OCI-LY3 (cell line): ENCODE measurements around the gene C1orf52.

Experiments used
- H2AFZ ChIP-seq: fragments of 200-600, 300-600 bp; shearing (Covaris generic); 2 replicates; pipeline ENCODE4 v1.6.0; 2014; ENCODE audit warnings: antibody characterized with exemption, low read depth, low read length
- H3K27ac ChIP-seq: fragments of 200-600, 300-600 bp; sonication (generic); 2 replicates; pipeline ENCODE4 v1.5.1; 2014; ENCODE audit warnings: mild to moderate bottlenecking, low read length, moderate library complexity, mixed read lengths
- H3K27me3 ChIP-seq: fragments of 200-600, 300-600 bp; sonication (generic); 2 replicates; pipeline ENCODE4 v1.6.1; 2014; ENCODE audit warnings: low read depth, low read length, mixed read lengths
- H3K36me3 ChIP-seq: fragments of 200-600, 300-600 bp; sonication (generic); replicated peaks from 2 replicates; pipeline ENCODE3; 2014; ENCODE audit warnings: low read depth, low read length, mixed read lengths
- H3K4me1 ChIP-seq: fragments of 300-600, 200-600 bp; sonication (generic); 2 replicates; pipeline ENCODE4 v1.6.1; 2014; ENCODE audit warnings: low read length, mixed read lengths
- H3K4me2 ChIP-seq: fragments of 200-600, 300-600 bp; sonication (generic); 2 replicates; pipeline ENCODE4 v1.6.1; 2014; ENCODE audit warnings: low read length, mixed read lengths
- H3K4me3 ChIP-seq: fragments of 300-600, 200-600 bp; sonication (generic); 2 replicates; pipeline ENCODE4 v1.5.1; 2014; ENCODE audit warnings: antibody characterized with exemption, mild to moderate bottlenecking, low read length, moderate library complexity
- H3K79me2 ChIP-seq: fragments of 300-600, 200-600 bp; shearing (Covaris generic); 2 replicates; pipeline ENCODE4 v1.6.1; 2014; ENCODE audit warnings: mild to moderate bottlenecking, low read length, mixed read lengths
- H3K9ac ChIP-seq: fragments of 300-600, 200-600 bp; shearing (Covaris generic); 2 replicates; pipeline ENCODE4 v1.6.0; 2014; ENCODE audit warnings: mild to moderate bottlenecking, low read length, moderate library complexity
- H3K9me3 ChIP-seq: fragments of 200-600, 300-600 bp; shearing (Covaris generic); 2 replicates; pipeline ENCODE4 v1.6.1; 2014; ENCODE audit warnings: low read length, mixed read lengths; ENCODE audit not compliant: insufficient read depth
- H4K20me1 ChIP-seq: fragments of 200-600, 300-600 bp; sonication (generic); 2 replicates; pipeline ENCODE4 v1.6.1; 2016; ENCODE audit warnings: low read length, mixed read lengths; ENCODE audit not compliant: insufficient read depth
- EZH2phosphoT487 ChIP-seq: fragments of 200-600 bp; shearing (Covaris generic); IDR thresholded peaks from 2 replicates; pipeline ENCODE4 v1.6.1; 2018; ENCODE audit warnings: antibody characterized with exemption, mixed run types, low read depth
- TF ChIP-seq, protein P1 (sequence below): fragments of 200-600, 300-600 bp; sonication (generic); IDR thresholded peaks from 2 replicates; pipeline ENCODE4 v1.5.1; 2014; ENCODE audit warnings: antibody characterized with exemption, low read length, low read depth

The C1orf52 gene

DNA sequence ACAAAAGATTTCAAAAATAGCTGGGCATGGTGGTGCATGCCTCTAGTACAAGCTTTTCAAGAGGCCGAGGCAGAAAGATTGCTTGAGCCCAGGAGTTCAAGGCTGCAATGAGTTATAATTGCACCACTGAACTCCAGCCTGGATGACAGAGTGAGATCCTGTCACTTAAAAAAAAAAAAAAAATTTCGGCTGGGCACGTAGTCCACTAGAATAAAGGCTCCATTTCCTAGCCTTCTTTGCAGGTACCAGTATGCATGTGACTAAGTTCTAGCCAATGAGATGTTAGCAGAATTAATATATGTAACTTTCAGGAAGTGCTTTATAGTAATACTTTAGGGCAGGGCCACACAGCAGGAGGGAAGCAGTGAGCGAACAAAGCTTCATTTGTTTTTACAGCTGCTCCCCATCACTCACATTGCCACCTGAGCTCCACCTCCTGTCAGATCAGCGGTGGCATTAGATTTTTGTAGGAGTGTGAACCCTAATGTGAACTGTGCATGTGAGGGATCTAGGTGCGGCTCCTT is 29.8 kb downstream of the C1orf52 start:
- Histone ChIP-seq H3K9me3 (no peaks in the 10 kb centered on the region), H3K27ac (no peak overlapping the region), H3K36me3 (no peaks in the 10 kb centered on the region), H4K20me1 (no peaks in the 10 kb centered on the region), H3K4me1 (no peaks in the 10 kb centered on the region), H3K4me3 (no peak overlapping the region), H3K9ac (no peak overlapping the region), H2AFZ (no peak overlapping the region), H3K4me2 (no peak overlapping the region), H3K27me3 (no peaks in the 10 kb centered on the region), H3K79me2 (no peaks in the 10 kb centered on the region)
- TF ChIP-seq, protein P1, sequence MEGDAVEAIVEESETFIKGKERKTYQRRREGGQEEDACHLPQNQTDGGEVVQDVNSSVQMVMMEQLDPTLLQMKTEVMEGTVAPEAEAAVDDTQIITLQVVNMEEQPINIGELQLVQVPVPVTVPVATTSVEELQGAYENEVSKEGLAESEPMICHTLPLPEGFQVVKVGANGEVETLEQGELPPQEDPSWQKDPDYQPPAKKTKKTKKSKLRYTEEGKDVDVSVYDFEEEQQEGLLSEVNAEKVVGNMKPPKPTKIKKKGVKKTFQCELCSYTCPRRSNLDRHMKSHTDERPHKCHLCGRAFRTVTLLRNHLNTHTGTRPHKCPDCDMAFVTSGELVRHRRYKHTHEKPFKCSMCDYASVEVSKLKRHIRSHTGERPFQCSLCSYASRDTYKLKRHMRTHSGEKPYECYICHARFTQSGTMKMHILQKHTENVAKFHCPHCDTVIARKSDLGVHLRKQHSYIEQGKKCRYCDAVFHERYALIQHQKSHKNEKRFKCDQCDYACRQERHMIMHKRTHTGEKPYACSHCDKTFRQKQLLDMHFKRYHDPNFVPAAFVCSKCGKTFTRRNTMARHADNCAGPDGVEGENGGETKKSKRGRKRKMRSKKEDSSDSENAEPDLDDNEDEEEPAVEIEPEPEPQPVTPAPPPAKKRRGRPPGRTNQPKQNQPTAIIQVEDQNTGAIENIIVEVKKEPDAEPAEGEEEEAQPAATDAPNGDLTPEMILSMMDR = no peak
- TF ChIP-seq EZH2phosphoT487 = no peak

DNA sequence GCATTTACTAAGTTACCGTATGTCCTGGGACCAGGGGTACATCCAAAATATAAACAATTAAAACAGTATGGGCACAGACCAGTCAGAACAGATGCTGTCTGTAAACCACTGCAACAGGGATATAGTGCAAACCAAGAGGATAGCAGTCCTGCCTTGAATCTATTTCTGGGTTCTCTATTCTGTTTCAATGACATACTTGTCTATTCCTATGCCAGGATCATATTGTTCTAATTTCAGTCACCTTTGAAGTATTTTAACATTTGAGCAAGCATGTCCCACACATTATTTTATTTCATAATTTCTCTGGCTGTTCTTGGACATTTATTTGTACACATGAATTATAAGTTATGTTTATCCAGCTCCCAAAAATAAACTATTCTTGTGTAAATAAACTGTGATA is 30.5 kb downstream of the C1orf52 start:
- H2AFZ ChIP-seq = no peak overlapping the region
- no peaks in the 10 kb centered on the region for H3K9me3 ChIP-seq
- no peak overlapping the region for H3K4me3 ChIP-seq
- H3K27ac ChIP-seq = no peak overlapping the region
- H3K36me3 ChIP-seq = no peaks in the 10 kb centered on the region
- TF ChIP-seq EZH2phosphoT487 = no peak
- TF ChIP-seq, protein P1 = no peak
- H3K9ac ChIP-seq = no peak overlapping the region
- no peaks in the 10 kb centered on the region for H3K4me1 ChIP-seq
- no peak overlapping the region for H3K4me2 ChIP-seq
- no peaks in the 10 kb centered on the region for H3K79me2 ChIP-seq
- H3K27me3 ChIP-seq = no peaks in the 10 kb centered on the region
- H4K20me1 ChIP-seq = no peaks in the 10 kb centered on the region

DNA sequence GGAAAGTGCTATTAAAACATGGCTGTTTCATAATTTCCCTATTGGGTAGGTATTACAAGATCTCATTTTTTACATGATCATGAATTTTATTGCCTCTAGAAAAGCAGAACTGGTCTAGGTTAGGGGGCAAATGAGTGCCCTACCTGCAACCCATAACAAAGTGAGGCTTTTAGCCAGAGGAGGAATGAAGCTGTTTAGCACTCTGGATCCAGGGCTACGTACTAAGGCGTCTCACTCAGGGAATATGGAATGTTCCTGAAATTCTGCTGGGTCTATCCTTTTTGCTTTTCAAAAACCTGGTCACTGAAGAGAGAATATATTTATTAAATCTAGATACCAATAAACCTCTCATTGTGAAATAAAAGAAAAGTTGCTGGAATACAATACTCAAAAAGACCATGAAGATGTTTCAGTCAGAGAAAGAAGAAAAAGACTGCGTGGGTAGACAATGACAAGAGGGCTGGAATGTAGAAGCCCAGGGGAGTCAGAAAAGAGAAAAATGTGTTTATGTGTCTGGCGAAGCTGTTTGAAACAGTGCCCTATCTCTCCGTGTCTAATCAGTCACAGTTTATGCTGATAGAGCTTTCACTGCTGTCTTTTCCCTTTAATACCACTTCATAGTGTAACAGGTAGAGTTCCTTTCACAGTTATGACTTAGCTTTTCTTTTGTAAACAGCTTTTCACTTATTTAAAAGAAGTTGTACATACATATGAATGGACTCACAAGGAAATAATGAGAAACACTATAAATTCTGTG is 33.7 kb downstream of the C1orf52 start:
- Histone ChIP-seq H3K27ac (no peak overlapping the region), H2AFZ (no peak overlapping the region)
- TF ChIP-seq, protein P1 = no peak
- TF ChIP-seq EZH2phosphoT487 = no peak

DNA sequence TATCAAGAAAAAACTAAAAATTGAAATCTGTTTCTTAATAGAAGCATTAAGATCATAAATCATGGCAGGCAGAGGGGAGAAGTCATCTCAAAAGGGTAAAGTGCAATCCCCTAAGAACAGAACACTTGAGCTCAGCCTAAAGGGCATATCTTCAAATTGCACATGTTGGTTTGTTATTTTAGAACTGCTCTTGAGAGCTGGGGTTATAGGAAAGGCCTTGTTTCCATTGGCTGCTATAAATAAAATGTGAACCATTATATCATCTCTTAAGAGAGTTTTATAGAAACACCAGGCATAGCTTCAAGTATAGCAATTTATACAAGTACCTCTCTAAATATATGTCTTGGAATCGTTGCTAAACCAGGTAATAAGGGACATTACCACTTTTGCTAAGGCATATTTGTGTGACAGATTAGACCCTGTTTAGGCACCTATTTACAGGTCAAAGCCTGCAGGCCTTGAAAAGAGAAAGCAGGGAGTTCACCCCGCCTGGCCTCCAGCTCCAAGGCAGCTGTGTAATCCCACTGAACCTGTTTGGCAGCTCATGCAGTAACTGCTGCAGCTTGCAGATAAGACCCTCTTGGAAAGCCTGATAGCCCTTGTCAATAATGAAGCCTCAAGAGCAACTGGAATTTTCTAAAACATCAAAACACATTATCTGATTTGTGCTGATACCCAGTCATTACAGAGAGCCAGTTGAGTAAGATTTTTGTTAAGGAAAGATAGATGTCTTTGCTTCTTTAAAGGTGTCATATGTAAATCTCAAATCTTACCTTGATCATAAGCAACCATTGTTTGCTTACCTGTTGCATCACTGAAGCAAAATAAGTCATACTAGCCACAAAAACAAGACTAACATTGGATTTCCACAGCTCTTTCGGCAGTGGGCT is 34.5 kb downstream of the C1orf52 start:
- H2AFZ ChIP-seq = no peak overlapping the region
- H3K27me3 ChIP-seq = no peaks in the 10 kb centered on the region
- no peak overlapping the region for H3K4me2 ChIP-seq
- no peak for TF ChIP-seq EZH2phosphoT487
- TF ChIP-seq, protein P1 = no peak
- H3K79me2 ChIP-seq = no peaks in the 10 kb centered on the region
- H3K4me3 ChIP-seq = no peak overlapping the region
- no peak overlapping the region for H3K9ac ChIP-seq
- H3K36me3 ChIP-seq = no peaks in the 10 kb centered on the region
- no peaks in the 10 kb centered on the region for H3K9me3 ChIP-seq
- no peak overlapping the region for H3K27ac ChIP-seq
- no peaks in the 10 kb centered on the region for H3K4me1 ChIP-seq
- no peaks in the 10 kb centered on the region for H4K20me1 ChIP-seq

More for the DNA sequence above, 33.7 kb downstream of the C1orf52 start:
- Histone ChIP-seq H3K27me3 (no peaks in the 10 kb centered on the region), H3K4me3 (no peak overlapping the region), H3K79me2 (no peaks in the 10 kb centered on the region), H3K4me2 (no peak overlapping the region), H3K36me3 (no peaks in the 10 kb centered on the region), H3K9ac (no peak overlapping the region), H3K9me3 (no peaks in the 10 kb centered on the region), H3K4me1 (no peaks in the 10 kb centered on the region), H4K20me1 (no peaks in the 10 kb centered on the region)
